Activated gamma-delta T cell (primary cell): ENCODE data around the gene CCL26.
"Not testable (repeated sequence)": the region's sequence is repeated elsewhere in the genome, so short reads cannot be mapped to it uniquely, and the experiment has no call there.

Experiments
- DNase-seq: peaks from one replicate; lab custom pipeline; 2025; lab: John Stamatoyannopoulos, UW

Gene CCL26

GRCh38 chr7:75792567-75792966 lies 20.6 kb upstream of the CCL26 start:
- not testable (repeated sequence) for DNase-seq

GRCh38 chr7:75789361-75789924 lies 17.4 kb upstream of the CCL26 start:
- no peak for DNase-seq

- DNase-seq, result not testable (repeated sequence)
Measured at GRCh38 chr7:75788154-75788847, 16.3 kb upstream of the CCL26 start.

GRCh38 chr7:75783058-75783457 lies 11.0 kb upstream of the CCL26 start:
- not testable (repeated sequence) for DNase-seq

GRCh38 chr7:75780647-75781273 lies 8.7 kb upstream of the CCL26 start:
- not testable (repeated sequence) for DNase-seq

- not testable (repeated sequence) for DNase-seq
Measured at GRCh38 chr7:75779516-75779915, 7.5 kb upstream of the CCL26 start.

GRCh38 chr7:75779035-75779434 lies 7.0 kb upstream of the CCL26 start:
- DNase-seq, result not testable (repeated sequence)

GRCh38 chr7:75776295-75776971 lies 4.4 kb upstream of the CCL26 start:
- no peak for DNase-seq

GRCh38 chr7:75773958-75774357 lies 1.9 kb upstream of the CCL26 start:
- not testable (repeated sequence) for DNase-seq

- DNase-seq, result no peak
Measured at GRCh38 chr7:75771224-75771623, 787 bp downstream of the CCL26 start.

GRCh38 chr7:75762350-75762917 lies 9.6 kb downstream of the CCL26 start:
- no peak for DNase-seq

- DNase-seq, result not testable (repeated sequence)
Measured at GRCh38 chr7:75761801-75762200, 10.2 kb downstream of the CCL26 start.

GRCh38 chr7:75758491-75758890 lies 13.5 kb downstream of the CCL26 start:
- DNase-seq, result no peak

GRCh38 chr7:75757860-75758259 lies 14.2 kb downstream of the CCL26 start:
- no peak for DNase-seq

- no peak for DNase-seq
Measured at GRCh38 chr7:75756991-75757676, 14.9 kb downstream of the CCL26 start.

- no peak for DNase-seq
Measured at GRCh38 chr7:75756206-75756990, 15.6 kb downstream of the CCL26 start.

GRCh38 chr7:75743455-75743859 lies 28.6 kb downstream of the CCL26 start:
- no peak for DNase-seq

GRCh38 chr7:75740846-75741497 lies 31.0 kb downstream of the CCL26 start:
- no peak for DNase-seq

- DNase-seq, result no peak
Measured at GRCh38 chr7:75739796-75740672, 32.0 kb downstream of the CCL26 start.
